ENCODE results near the gene FAM187B. TPM values are rescaled to one million over a fixed set of nuclear protein-coding genes. Genes with fewer than 3 reads are reported as not detected.
"Not testable (repeated sequence)": the region's sequence is repeated elsewhere in the genome, so short reads cannot be mapped to it uniquely, and the experiment has no call there.

Gene FAM187B
- total RNA-seq, 4 donors from 2014 or later = not detected

DNA sequence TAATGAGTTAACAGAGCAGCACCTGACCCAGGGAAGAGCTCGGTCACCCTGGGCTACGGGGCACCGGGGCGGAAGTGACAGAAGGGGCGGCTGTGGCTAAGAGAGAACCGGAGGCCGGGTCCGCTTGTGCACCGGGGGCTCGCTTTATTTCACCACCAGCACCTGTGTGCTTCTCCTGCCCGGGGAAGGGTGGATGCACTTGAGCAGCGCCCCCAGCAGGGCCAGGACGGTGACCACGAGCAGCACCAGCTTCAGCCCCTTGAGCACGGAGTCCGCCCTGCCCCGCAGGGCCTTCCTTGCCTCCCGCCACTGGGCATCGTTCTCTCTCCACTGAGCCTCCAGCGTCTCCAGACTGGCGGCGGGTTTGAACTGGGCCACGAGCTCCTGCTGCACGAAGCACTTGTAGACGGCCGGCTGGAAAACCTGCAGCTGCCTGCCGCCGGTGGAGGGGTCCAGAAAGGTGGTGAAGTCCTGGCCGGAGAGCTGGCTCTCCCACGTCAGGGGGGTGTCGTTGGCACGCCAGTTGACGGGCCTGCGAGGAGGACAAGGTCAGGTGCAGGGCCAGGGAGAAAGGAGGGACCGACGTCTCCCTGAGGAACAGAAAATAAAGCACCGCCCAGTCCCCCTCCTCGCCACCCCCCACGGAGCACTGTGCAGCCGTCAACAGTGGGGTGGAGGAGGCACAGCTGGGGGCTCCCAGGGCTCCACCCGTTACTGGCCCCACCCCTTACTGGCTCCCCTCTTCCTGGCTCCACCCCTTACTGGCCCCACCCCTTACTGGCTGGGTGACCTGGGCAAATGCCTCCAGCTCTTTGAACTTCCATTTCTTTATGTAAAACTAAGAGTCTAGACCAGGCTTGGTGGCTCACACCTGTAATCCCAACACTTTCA is 3.6 kb downstream of the FAM187B start:
- H3K4me3 ChIP-seq = no peak overlapping the region
- H3K36me3 ChIP-seq = no peaks in the 10 kb centered on the region
- no peak for ATAC-seq
- no peaks in the 10 kb centered on the region for H3K4me1 ChIP-seq
- H3K27ac ChIP-seq = no peak overlapping the region
- H3K27me3 ChIP-seq = peaks cover 44% of the 10 kb centered on the region
- 10 to 50% methylated on average over 2 of the region's 41 CpGs for WGBS, 2 donors (ENCODE audit: low coverage in 1 of 2)
- H3K9me3 ChIP-seq = peaks cover 0 to 7% (median 0%) of the 10 kb centered on the region in 3 donors
- TF ChIP-seq POLR2A (IDR thresholded peaks at IDR 0.05) (no peak), POLR2AphosphoS5 (IDR thresholded peaks at IDR 0.05) (no peak), EP300 (IDR thresholded peaks at IDR 0.05) (no peak)
- TF ChIP-seq, protein P1, sequence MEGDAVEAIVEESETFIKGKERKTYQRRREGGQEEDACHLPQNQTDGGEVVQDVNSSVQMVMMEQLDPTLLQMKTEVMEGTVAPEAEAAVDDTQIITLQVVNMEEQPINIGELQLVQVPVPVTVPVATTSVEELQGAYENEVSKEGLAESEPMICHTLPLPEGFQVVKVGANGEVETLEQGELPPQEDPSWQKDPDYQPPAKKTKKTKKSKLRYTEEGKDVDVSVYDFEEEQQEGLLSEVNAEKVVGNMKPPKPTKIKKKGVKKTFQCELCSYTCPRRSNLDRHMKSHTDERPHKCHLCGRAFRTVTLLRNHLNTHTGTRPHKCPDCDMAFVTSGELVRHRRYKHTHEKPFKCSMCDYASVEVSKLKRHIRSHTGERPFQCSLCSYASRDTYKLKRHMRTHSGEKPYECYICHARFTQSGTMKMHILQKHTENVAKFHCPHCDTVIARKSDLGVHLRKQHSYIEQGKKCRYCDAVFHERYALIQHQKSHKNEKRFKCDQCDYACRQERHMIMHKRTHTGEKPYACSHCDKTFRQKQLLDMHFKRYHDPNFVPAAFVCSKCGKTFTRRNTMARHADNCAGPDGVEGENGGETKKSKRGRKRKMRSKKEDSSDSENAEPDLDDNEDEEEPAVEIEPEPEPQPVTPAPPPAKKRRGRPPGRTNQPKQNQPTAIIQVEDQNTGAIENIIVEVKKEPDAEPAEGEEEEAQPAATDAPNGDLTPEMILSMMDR (IDR thresholded peaks at IDR 0.05) = no peak

DNA sequence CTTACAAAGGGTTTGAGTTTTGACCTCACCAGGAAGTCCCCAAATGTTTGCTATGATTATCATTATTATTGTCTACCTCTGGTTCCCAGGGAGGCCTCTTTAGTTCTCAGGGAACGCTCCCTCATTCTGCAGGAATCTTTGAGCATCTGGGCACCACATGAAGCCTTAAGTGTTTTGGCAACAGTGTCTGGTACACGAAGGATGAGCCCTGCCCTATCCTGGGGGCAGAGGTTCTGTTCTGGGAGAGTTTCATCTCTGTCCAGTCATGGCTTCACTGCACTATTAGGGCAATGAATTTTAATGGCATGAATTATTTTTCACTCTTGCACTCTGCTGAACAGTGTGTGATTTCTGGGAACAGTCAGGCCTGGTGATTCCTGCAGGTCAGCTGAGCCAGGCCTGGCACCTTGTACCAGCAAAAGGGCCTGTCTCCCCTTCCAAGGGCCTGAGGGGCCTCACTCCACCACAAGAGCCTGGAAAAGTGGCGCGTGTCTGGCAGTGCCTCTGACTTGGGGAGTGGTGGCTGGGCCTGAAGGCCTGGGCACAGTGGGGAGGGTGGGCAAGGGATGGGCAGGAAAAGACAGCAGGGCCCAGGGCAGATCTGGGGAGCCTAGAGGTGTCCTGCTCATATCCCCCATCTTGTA is 4.6 kb downstream of the FAM187B start:
- H3K4me1 ChIP-seq = no peaks in the 10 kb centered on the region
- H3K4me3 ChIP-seq = no peak overlapping the region
- WGBS, 2 donors (ENCODE audit: low coverage in 1 of 2) = 58 to 75% methylated on average over 1 to 2 of the region's 4 CpGs
- peaks cover 44% of the 10 kb centered on the region for H3K27me3 ChIP-seq
- H3K27ac ChIP-seq = no peak overlapping the region
- H3K36me3 ChIP-seq = no peaks in the 10 kb centered on the region
- peaks cover 0 to 15% (median 0%) of the 10 kb centered on the region in 3 donors for H3K9me3 ChIP-seq
- no peak for ATAC-seq
- TF ChIP-seq POLR2AphosphoS5 (IDR thresholded peaks at IDR 0.05) = no peak
- no peak for TF ChIP-seq POLR2A (IDR thresholded peaks at IDR 0.05)
- TF ChIP-seq, protein P1 (IDR thresholded peaks at IDR 0.05) = no peak
- no peak for TF ChIP-seq EP300 (IDR thresholded peaks at IDR 0.05)

DNA sequence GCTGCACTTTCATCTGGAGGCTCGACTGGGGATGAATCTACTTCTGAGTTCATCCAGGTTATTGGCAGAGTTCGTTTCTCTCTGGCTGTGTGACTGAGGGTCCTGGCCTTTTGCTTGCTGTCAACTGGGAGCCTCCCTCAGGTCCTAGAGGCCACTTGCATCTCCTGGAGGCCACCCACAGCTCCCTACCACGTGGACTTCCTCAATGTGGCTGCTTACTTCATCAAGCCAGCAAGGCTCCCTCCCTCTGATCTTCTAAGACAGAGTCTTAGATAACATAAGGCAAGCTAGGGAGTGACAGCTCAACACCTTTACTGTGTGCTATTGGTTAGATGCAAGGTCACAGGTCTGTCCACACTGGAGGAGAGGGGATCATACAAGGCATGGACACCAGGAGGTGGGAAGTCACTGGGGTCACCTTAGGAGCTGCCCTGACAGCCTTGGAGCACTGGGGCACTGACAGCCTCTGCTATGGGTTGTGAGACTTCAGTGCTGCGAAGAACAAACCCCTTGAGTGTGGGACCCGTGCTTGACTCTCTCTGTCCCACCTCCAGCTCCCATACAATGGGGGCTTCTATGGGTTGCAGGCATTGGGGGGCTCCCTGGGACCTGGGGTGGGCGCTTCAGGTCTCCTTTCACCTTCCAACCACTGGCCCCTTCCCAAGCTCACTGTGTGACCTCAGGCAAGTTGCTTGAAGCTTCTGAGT is 5.3 kb downstream of the FAM187B start:
- 33 to 40% methylated on average over 1 to 2 of the region's 6 CpGs for WGBS, 2 donors (ENCODE audit: low coverage in 1 of 2)
- H3K27me3 ChIP-seq = peaks cover 37% of the 10 kb centered on the region
- no peak for TF ChIP-seq POLR2AphosphoS5 (IDR thresholded peaks at IDR 0.05)
- TF ChIP-seq, protein P1 (IDR thresholded peaks at IDR 0.05) = no peak
- no peak for TF ChIP-seq POLR2A (IDR thresholded peaks at IDR 0.05)
- no peak overlapping the region for H3K27ac ChIP-seq
- peaks cover 0 to 16% (median 0%) of the 10 kb centered on the region in 3 donors for H3K9me3 ChIP-seq
- ATAC-seq = no peak
- no peaks in the 10 kb centered on the region for H3K4me1 ChIP-seq
- H3K36me3 ChIP-seq = no peaks in the 10 kb centered on the region
- no peak overlapping the region for H3K4me3 ChIP-seq

DNA sequence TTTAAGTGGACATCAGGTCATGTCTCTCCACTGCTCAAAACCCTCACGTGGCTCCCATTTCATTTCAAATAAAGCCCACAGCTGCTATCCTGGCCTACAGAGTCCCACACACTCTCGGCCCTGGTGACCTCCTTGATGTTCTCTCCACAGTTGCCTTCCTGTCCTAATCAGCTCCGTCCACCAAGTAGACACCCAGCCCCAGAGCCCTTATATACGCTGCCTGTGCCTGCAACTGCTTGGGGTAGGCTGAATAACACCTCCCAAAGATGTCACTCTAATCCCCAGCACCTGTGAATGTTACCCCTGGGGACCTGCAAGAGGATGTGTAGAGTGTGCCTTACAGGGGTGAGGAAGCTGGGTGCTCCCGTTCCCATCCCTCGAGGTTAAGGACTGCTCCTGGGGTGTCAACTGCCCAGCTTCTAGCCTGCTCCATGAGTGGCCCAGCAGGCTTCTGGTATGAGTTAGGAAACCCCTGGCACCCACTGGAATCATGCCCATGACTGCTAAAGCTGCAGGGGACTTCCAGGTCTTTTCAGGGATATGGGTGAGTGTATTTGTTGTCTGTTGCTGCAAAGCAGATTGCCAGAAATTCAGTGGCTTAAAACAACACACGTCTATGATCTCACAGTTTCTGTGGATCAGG is 6.0 kb downstream of the FAM187B start:
- no peaks in the 10 kb centered on the region for H3K4me1 ChIP-seq
- H3K4me3 ChIP-seq = no peak overlapping the region
- peaks cover 32% of the 10 kb centered on the region for H3K27me3 ChIP-seq
- no peak overlapping the region for H3K27ac ChIP-seq
- 78 to 84% methylated on average over 3 to 7 of the region's 7 CpGs for WGBS, 2 donors (ENCODE audit: low coverage in 1 of 2)
- no peak for TF ChIP-seq POLR2A (IDR thresholded peaks at IDR 0.05)
- TF ChIP-seq POLR2AphosphoS5 (IDR thresholded peaks at IDR 0.05) = no peak
- TF ChIP-seq, protein P1 (IDR thresholded peaks at IDR 0.05) = no peak
- TF ChIP-seq EP300 (IDR thresholded peaks at IDR 0.05) = no peak
- peaks cover 0 to 19% (median 0%) of the 10 kb centered on the region in 3 donors for H3K9me3 ChIP-seq
- H3K36me3 ChIP-seq = no peaks in the 10 kb centered on the region
- ATAC-seq = no peak

DNA sequence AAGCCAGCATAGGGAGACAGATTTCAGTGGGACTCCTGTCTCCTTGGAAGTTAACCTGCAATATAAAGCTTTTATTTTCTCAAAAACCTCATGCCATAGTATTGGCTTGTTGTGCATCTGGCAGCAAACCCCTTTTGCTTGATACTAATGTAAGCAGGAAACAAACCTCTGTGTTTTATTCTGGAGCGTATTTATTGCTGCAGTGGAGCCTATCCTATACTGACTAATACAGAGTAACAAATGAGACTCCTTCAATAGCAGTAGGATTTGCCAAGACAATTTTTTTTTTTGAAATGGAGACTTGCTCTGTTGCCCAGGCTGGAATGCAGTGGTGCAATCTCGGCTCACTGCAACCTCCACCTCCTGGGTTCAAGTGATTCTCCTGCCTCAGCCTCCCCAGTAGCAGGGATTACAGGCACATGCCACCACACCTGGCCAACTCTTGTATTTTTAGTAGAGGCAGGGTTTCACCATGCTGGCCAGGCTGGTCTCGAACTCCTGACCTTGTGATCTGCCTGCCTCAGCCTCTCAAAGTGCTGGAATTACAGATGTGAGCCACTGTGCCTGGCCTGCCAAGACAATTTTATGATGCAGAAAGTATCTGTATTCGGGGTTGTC is 7.5 kb downstream of the FAM187B start:
- H3K4me3 ChIP-seq, H3K4me1 ChIP-seq, H3K27ac ChIP-seq, H3K36me3 ChIP-seq, ATAC-seq: not testable (repeated sequence)
- 83 to 96% methylated on average over 3 to 4 of the region's 4 CpGs for WGBS, 2 donors (ENCODE audit: low coverage in 1 of 2)
- Histone ChIP-seq H3K9me3 (peaks cover 0 to 25% (median 0%) of the 10 kb centered on the region in 3 donors), H3K27me3 (peaks cover 22% of the 10 kb centered on the region)

Data from gastroesophageal sphincter (tissue), 4 donors.